ENCODE data around the gene MBTD1. TPM values are rescaled to one million over a fixed set of nuclear protein-coding genes. Genes with fewer than 3 reads are reported as not detected.
A peak's percentile ranks its signal among the peaks of the same experiment; 100 is the strongest.

MBTD1 gene
- total and polyA plus RNA-seq, 9 of the 15 experiments (the other 6 are each of a cell fraction or from before 2014, with no cell fraction given) = 2.1 to 26.3 (median 13.3) TPM

DNA sequence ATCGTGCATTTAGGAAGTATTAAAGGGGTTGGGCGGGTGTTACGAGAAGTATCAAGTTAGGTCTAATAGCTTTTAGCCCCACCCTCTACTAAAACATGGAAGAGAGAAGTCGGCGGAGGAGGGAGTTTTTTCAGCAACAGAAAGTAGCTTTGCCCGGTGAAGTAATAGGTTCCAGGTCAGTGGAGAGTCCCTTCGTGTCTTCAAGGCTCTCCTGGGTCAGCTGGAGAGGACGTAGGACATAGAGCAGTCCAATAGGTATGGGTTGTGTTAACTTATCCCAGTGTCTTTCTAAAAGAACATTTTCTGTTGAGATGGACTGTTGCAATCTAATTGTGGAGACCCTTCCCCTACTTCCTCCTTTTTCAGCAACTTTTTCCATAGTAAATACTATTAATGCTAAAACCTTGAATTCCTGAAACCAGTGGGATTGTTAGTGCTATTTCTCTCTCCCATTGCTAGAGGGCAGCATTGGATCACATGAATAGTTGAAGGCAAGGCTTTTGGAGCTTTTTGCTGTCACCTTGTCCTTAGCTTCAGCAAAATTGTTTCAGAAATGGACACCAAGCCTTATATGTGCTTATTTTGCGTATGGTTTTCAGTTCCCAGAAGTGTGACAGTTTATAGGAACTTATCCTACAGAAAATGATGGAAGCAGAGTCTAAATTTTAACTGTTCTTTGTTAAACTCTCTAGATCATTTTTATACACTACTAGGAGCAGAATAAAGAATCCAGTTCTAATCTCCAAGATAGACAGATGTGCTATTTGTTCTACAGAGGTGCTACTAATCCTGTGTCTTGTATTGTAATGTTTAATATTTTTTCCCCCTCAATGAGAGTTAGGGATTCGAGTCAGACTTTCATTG, 38.9 kb upstream of the MBTD1 start (continued):
- TF ChIP-seq, protein P1, sequence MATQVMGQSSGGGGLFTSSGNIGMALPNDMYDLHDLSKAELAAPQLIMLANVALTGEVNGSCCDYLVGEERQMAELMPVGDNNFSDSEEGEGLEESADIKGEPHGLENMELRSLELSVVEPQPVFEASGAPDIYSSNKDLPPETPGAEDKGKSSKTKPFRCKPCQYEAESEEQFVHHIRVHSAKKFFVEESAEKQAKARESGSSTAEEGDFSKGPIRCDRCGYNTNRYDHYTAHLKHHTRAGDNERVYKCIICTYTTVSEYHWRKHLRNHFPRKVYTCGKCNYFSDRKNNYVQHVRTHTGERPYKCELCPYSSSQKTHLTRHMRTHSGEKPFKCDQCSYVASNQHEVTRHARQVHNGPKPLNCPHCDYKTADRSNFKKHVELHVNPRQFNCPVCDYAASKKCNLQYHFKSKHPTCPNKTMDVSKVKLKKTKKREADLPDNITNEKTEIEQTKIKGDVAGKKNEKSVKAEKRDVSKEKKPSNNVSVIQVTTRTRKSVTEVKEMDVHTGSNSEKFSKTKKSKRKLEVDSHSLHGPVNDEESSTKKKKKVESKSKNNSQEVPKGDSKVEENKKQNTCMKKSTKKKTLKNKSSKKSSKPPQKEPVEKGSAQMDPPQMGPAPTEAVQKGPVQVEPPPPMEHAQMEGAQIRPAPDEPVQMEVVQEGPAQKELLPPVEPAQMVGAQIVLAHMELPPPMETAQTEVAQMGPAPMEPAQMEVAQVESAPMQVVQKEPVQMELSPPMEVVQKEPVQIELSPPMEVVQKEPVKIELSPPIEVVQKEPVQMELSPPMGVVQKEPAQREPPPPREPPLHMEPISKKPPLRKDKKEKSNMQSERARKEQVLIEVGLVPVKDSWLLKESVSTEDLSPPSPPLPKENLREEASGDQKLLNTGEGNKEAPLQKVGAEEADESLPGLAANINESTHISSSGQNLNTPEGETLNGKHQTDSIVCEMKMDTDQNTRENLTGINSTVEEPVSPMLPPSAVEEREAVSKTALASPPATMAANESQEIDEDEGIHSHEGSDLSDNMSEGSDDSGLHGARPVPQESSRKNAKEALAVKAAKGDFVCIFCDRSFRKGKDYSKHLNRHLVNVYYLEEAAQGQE (IDR thresholded peaks at IDR 0.05; ENCODE audit: borderline replicate concordance) = peak; percentile 47; the same call in 1 of the 2 replicates
- TF ChIP-seq, protein P1 (CRISPR knock-in tag; IDR thresholded peaks at IDR 0.05; ENCODE audit: low read depth) = no peak
- TF ChIP-seq POLR2A (conservative IDR thresholded peaks at IDR 0.05) (0 out of 2 replicates have a peak, but pooled peaks have one; percentile 35), SMAD1 (IDR thresholded peaks at IDR 0.05; ENCODE audit: low read depth, low read length, partially characterized antibody) (no peak), RAD21 (CRISPR knock-in tag; conservative IDR thresholded peaks at IDR 0.05 in 1 of 2, IDR thresholded peaks at IDR 0.05 in 1 of 2) (peak; percentile 74 to 76), GABPB1 (CRISPR knock-in tag; IDR thresholded peaks at IDR 0.05) (no peak), SUPT5H (IDR thresholded peaks at IDR 0.05) (peak; percentile 39; the same call in 1 of the 2 replicates)
- TF ChIP-seq, protein P2, sequence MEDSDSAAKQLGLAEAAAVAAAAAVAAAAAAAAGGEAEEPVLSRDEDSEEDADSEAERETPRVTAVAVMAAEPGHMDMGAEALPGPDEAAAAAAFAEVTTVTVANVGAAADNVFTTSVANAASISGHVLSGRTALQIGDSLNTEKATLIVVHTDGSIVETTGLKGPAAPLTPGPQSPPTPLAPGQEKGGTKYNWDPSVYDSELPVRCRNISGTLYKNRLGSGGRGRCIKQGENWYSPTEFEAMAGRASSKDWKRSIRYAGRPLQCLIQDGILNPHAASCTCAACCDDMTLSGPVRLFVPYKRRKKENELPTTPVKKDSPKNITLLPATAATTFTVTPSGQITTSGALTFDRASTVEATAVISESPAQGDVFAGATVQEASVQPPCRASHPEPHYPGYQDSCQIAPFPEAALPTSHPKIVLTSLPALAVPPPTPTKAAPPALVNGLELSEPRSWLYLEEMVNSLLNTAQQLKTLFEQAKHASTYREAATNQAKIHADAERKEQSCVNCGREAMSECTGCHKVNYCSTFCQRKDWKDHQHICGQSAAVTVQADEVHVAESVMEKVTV (CRISPR knock-in tag; IDR thresholded peaks at IDR 0.05) = peak; percentile 71
- TF ChIP-seq, protein P3, sequence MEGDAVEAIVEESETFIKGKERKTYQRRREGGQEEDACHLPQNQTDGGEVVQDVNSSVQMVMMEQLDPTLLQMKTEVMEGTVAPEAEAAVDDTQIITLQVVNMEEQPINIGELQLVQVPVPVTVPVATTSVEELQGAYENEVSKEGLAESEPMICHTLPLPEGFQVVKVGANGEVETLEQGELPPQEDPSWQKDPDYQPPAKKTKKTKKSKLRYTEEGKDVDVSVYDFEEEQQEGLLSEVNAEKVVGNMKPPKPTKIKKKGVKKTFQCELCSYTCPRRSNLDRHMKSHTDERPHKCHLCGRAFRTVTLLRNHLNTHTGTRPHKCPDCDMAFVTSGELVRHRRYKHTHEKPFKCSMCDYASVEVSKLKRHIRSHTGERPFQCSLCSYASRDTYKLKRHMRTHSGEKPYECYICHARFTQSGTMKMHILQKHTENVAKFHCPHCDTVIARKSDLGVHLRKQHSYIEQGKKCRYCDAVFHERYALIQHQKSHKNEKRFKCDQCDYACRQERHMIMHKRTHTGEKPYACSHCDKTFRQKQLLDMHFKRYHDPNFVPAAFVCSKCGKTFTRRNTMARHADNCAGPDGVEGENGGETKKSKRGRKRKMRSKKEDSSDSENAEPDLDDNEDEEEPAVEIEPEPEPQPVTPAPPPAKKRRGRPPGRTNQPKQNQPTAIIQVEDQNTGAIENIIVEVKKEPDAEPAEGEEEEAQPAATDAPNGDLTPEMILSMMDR (IDR thresholded peaks at IDR 0.05 in 2 of 3, conservative IDR thresholded peaks at IDR 0.05 in 1 of 3; ENCODE audit: insufficient read depth in 2 of 3, low read depth in 1 of 3, low read length in 3 of 3) = peak; percentile 65 to 86 (median 80)
